HG02571 (cell line): ENCODE measurements around the gene MTHFD1L.

Source experiments
- ATAC-seq: cut with Tn5 transposase; IDR thresholded peaks from one replicate; pipeline ENCODE4 v1.9.1; 2021; ENCODE audit warnings: mild to moderate bottlenecking, moderate library complexity; ENCODE audit not compliant: unreplicated experiment

Gene MTHFD1L

DNA sequence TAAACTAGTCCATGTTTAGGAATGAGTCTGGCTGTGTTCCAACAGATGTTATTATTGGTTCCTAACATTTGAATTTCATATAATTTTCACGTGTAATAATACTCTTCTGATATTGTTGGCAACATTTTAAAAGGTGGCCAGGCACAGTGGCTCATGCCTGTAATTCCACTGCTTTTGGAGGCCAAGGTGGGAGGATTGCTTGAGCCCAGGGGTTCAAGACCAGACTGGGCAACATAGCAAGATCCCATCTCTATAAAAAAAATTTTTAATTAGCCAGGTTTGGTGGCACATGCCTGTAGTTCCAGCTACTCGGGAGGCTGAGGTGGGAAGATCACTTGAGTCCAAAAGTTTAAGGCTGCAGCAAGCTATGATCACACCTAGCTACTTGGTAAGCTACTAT, 116.2 kb downstream of the MTHFD1L start:
- no peak for ATAC-seq

DNA sequence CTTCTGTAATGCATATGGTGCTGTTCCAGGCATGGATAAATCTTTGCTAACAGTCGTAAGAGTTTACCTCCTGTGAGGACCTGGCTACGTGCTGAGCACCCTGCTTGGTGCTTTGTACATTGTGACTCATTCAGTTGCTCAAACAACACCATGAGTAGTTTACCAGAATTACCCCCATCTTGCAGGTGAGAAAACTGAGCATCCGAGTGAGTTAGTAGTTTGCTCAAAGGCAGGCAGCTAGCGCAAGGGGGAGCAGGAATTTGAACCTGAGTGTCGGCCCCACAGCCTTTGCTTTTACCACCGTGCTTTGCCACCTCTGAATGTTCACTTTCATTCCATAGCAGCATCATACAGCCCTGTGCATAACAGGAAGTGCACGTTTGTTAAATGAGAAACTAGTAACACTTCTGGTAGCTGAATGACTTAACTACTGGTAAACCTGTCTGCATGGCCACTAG, 121.9 kb downstream of the MTHFD1L start:
- peak; percentile 66 for ATAC-seq

DNA sequence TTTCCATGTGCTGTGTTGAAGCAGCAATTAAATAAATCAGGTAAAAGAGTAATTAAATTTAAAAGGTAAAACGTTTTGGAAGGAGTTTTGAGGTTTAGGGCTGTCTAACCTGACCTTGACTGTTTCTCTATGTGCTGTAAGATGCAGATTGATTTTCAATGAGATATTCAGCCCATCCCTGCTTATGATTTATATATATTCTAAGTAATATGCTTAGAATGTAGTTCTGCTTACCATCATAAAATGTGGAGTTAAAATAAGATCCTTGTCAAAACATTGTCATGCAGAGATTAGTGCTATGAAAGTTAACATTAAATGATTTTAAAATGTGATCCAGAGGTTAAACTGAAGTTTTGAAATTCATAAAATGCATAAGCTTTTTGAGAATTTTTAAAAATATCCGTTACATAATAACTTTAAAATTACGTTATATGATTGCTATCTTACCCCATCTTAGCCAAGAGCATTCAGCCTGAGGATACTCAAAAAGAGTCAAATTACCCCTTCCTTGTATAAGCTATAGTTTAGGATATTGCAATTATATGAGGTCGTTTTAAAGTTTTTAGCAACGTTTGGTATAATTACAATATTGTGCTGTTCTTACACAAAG, 122.5 kb downstream of the MTHFD1L start:
- ATAC-seq: no peak

DNA sequence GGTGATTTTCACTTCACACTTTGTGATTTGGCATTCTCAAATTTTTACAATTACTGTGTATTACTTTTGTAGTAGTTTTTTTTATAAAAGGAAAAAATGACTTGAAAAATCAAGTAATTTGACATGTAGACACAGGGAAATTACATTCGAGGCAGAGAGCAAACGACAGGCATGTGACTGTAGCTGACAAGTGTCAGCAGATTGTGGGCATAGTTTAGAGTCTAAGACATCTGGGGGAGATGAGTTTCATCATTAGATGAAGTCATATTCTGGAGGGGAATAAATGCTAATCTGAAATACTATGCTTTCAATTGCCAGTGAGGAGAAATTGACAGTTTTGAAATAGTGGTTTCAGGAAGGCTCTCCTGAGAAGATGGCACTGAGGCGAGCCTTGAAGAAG, 126.0 kb downstream of the MTHFD1L start:
- no peak for ATAC-seq

DNA sequence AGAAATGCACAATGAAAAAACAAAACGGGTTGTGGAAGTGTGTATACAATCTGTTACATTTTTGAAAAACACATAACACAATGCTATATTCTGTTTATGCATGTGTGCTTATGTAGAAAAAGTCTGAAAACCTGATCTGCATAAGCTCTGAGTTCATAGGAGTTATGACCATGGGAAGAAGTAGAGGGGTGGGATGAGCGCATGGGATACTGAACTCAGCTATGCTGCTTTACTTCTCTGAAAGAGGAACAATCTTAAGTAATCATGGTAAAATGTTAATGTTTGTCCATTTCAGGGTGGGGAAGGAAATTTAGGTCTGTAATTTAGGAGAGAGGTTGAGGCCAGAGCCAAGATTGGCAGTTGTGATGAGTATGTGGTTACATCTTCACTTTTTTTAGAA, 126.8 kb downstream of the MTHFD1L start:
- no peak for ATAC-seq

DNA sequence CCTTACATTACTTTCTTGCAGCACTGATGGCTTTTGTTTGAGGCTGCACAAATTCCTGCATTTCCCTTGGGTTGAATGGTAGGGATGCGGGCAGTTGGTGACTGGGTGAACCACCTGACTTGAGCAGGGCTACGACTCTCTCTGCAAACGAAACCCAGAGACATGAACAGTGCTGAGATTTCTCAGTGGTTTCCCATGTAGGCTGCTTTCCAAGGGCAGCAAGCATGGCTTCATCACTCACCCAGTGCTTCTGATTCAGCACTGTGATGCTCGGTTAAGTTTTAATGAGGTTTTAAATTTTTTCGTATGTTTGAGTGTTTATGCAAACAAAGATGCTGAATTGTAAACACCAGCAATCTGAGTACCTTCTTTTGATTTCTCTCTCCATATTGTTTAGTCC, 127.2 kb downstream of the MTHFD1L start:
- no peak for ATAC-seq

DNA sequence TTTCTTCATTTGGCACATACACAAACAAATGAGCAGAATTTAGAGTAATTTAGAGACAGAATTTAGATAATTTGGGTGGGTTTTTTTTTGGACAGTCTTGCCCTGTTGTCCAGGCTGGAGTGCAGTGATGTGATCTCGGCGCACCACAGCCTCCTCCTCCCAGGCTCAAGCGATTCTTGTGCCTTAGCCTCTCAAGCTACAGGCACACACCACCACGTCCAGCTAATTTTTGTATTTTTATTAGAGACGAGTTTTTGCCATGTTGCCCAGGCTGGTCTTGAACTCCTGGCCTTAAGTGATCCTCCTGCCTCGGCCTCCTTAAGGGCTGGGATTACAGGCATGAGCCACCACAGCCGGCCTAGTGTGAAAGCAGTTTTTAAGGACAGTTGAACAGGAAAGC, 127.8 kb downstream of the MTHFD1L start:
- ATAC-seq: no peak

DNA sequence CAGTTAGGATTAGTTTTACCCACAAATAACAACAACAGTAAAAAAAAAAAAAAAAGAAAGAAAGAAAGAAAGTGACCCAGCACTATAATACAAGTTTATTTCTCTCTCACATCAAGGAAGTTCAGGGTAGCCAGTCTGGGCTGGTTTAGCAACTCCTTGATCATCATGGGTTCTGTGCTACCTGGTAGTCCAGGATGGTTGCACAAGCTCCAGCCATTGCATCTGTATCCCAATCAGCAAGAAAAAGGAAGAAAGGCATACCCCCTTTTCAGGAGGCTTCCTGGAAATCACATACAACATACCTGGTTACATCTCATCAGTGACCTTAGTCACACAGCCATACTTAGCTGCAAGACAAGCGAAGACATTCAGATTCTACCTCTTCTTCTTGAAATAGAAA, 128.5 kb downstream of the MTHFD1L start:
- no peak for ATAC-seq

DNA sequence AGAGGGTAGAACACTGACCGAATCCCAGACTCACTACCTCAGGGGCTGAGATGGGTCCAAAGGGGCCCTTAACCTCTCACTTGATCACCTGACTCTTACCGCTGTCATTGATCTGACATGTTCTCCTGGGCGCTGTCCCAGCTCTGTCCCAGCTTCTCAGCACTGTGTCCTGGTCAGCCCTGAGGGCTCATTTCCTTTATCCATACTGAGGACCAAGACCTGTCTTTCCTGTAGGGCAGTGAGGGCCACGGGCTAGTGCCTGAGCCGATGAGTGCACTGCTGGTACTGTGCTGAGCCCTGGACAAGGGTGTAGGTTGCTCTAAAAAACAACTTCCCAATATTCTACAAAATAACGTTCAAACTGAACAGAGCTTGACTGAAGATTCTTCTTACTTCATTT, 131.5 kb downstream of the MTHFD1L start:
- ATAC-seq: no peak

DNA sequence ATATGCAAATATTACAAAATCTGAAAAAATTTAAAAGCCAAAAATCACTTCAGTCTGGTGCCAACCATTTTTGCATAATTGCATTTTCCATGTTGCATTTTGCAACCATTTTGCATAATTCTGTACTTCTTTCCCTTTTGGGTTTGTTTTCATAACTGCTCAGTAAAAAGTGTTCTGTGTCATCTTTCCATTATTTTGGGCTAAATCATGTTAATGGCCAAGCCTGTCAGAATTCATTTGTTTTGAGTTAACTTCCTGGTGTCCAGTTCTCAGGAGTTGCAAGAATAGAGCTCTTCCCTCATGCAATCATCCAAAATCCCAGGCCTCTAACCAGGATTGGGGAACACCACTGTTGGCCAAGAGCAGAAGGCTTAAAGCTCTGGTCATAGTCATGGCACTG, 133.6 kb downstream of the MTHFD1L start:
- ATAC-seq: no peak

DNA sequence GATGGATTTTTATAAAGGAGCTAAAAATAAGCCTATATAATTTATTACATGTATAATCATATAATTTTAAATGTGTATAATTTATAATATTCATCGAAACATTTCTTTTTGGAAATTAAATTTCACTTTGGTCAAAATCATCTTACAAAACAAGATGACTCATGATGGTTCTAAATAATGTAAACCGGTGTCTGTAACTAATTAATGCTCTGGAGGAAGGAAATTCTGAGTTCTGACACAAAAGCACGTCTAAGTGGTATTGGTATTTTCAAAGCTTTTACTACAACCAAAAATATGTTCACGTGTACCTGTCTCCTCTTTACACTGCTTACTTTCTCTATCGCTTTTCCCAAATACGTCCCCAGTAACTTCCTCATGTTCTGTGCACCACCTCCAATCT, 134.1 kb downstream of the MTHFD1L start:
- ATAC-seq: no peak

DNA sequence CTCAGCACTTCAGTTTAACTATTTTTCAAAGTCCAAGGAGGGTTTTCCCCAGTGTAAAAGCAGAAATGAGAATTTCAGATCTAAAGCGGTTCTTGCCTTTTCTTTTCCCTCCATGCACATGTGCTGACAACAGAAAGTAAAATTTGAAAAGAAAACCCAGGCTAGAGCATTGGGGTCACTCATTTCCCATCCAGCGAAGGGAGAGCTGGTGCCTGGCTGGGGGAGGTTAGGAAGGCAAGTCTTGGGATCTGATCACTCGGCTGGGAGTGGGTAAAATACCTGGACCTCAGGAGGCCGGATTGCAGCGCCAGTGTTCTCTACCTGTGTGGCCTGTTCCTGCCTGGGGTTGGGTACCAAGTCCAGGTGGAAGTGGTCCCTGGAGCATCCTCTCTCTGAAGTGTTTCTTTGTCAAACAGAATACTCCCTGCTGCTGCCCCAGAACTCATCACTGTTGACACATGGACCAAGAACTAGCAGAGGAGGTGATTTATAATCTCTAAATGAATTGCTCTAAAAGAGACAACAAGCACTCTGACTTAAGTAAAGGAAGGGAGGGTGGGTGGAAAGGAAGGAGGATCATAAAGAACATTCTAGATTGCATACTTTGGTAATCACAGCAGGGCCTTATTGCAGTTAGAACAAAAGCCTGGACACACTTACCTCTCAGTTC, 136.0 kb downstream of the MTHFD1L start:
- ATAC-seq: peak; percentile 80

DNA sequence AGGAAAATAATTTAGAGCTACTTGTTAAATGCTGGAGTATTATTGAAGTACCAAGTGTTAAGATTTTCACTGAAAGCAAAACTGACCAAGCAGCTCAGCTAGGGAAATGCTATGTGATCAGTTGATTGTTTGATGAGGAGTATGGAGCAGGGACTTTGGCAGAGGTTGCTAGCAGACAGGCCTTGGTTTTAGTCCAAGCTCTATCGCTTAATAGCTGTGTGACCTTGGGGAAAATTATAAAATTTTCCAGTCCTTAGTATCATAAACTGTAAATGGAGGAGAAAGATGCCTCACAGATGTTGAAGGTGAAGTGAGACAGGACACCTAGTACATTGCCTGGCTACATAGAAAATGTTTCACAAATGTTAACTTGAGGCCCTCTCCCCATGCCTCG, 136.6 kb downstream of the MTHFD1L start:
- no peak for ATAC-seq

DNA sequence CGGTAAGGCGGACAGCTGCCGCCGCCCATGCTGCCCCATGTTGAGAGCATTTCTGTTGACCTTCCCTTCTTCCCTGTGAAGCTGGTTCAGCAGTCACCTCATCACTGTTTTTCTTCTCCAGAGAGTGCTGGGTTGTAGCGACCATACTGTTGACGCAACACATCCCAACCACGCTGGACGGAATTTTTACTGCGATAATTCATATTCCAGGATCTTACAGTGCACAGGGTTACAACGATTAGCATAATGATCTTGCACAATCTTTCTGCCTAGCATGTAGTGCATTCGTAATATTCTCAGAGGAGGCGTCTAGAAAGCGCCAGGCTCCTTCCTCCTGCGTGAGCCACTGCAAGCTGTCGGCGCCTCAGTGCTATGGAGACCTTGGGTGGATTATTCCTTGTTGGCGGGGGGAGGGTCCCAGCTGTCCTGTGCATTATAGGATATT, 137.0 kb downstream of the MTHFD1L start:
- ATAC-seq: no peak

DNA sequence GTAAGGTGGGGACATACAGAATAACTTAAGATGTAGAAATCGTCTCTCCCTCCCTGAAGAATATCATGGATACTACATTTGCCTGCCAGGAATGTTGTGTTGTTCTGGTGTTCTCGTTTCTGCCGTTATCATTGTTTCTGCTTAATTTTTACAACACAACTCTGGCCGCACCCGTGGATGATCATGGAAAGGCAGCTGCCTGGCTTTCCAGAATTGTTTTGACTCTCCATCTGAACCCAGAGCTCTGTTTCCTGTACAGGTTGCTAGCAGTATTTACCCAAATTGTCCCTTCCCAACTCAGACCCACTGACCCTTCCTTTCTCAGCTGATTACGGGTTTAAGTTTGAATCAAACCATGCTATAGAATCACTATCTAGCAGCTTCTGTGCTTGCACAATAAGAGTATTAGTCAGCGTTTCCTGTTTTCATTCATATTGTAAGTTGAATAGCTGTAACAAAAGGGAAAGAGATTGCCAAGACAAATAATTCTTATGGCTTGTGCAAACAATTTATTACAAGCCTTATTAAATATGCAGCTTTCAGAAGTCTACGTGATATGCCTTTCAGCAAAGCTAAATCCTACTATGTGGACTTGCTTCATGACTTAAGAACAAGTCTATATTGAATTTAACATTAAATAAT, 139.0 kb downstream of the MTHFD1L start:
- ATAC-seq: no peak

DNA sequence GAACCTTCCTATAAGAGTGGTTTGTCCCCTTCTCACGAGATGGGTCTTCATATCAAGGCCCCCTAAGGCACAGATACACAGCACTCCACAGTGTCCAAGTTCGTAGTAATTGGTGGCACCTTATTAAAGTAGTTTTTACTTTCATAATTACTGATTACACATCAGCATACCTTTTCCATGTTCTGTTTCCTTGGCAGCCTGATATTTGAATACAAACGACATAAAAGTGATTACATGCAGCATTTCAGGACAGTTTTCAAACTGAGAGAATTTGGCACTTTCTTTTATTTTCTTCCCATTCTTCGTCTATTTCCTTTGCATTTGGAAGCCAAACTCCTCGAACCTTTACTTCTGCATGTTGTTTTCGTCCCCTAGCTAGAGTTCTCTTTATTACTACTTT, 139.7 kb downstream of the MTHFD1L start:
- ATAC-seq: no peak

DNA sequence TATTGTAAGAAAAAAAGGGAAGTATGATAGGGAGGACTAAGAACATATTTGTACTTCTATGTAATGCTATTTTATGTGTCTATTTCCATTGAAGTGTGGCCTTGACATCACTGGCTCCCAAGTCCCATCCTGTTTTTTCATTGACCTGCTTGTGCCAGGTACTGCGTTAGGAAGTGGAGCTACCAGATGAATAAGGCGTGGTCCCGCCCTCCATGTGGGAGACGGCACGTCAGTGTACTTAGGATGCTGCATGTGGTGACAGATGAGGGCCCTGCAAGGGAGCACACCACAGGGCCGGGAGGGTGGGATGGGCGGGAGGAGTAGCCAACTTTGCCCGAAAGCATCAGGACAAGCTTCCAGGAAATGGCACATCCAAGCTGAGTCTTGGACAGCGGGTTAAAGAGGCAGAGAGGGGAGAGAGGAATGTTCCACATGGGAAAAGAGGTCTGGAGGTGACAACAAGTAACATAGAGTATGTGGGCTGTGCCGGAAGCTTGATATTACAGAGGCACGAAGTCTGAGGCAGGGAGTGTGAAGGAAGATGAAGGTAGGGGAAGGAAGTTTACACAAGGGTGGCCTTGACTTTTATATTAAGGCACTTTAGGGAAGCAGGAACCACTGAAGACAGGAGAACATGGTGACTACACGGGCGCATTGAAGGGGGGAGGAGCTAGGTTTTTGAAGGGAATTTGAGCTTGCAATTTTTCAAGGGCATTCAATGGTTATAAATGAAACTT, 140.6 kb downstream of the MTHFD1L start:
- ATAC-seq: no peak

DNA sequence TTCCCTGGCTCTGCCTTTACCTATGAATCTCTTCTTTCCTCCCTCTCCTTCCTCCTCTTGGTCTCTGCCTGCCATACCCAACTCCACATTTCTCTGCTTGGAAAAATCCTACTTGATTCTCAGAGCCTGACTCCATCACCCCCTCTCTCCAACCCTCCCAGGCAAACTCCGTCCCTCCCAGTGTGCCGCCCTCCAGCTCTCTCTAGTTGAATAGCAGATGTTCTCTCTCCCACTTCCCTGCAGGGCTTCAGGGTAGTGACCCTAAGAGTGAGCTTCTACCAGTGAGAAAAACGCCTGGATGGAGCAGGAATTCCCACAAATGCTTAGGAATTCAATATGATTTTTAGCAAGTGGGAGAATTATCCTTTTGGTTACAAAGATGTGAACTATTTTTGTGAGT, 141.6 kb downstream of the MTHFD1L start:
- ATAC-seq: no peak

DNA sequence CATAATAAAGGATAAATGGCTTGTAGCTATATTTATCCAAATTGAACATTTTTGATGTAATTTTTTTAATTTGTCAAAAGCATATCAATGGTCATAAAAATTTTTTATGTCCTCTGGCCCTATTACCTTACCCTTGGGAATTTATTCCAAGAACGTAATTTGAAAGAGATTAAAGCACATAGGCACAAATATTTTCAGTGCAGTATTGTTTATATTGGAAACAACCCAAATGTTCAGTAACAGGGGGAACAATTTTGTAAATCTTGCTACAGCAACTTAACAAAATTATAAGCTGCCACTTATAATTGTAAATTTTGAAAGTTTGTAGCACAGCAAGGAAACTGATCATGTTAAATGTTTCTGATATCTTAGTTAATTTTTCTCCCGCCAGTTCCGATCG, 142.4 kb downstream of the MTHFD1L start:
- ATAC-seq: no peak

DNA sequence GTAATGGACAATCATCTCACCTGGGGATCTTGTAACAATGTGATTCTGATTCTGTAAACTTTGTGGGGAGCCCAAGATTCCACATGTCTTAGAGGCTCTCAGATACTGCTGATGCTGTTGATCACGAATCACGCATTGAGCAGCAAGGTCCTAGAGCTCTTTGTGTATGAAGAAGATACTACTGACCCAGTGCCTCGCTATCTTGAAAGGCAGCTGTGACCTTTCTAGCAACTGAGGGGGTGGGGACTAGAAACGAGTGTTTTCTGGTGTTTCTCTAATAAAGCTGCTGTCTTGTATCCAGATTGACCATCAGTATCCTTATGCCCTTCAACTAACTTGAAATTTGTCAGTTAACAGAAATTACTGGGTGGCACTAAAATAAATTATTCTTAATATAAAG, 142.9 kb downstream of the MTHFD1L start:
- ATAC-seq: no peak

DNA sequence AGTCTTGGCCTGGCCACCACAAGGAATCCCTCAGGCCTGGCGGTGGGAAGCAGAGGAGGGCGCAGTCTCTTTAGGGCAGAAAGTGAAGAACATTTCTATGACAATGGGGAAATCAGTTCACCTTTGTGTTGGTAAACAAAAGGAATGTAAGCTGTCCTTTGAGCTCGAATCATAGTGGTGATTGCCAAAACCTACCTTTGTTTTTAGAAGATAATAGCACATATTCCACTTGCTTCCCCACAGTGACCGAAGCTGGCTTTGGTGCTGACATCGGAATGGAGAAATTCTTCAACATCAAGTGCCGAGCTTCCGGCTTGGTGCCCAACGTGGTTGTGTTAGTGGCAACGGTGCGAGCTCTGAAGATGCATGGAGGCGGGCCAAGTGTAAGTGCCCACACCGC, 144.1 kb downstream of the MTHFD1L start:
- ATAC-seq: no peak

DNA sequence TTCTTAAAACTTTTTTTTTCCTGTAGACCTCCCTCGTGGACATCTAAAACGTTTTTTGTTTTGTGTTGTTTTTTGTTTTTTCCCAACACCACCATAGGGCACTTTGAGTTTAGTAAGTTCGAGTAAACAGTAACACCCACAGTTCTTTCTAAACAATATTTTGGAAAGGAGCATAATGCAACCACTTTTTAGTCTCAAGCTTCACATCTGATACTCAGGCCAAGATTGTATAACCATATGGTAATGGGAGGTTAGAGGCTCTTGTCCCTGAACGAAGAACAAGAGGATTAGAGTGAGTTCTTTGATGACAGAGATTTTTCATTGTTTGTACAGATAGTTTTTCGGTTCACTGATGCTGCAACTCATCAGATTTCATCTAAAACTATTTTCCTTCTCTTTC, 144.6 kb downstream of the MTHFD1L start:
- no peak for ATAC-seq
